ENCODE results near the gene KRT72.

DNA sequence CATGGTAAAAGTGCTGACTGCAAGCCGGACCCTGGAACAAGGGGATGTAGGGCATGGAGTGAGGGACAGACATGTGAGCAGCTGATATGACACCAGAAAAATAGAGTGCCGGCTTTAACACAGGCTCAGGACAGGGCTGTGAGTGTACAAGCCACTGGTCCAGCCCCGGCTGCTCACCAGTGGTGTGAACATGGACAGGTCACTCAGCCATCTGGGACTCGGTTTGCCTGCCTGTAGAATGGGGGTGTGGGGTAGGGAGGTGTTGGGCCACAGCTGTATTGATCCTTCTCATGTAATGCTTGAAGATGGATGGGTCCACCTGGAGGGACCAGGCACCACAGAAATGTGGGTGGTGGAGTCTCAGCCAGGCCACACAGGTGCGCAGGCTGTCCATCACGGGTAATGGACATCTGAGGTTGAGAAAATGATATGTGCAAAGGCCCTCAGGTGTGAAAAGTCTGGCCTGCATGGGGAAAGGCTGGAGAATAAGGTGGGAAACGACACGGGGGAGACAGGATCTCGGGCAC is 17.0 kb downstream of the KRT72 start:
- TF ChIP-seq POLR2AphosphoS5 (IDR thresholded peaks at IDR 0.05; ENCODE audit: low read depth, low read length) = no peak
- no peak for TF ChIP-seq SIN3A (IDR thresholded peaks at IDR 0.05; ENCODE audit: borderline replicate concordance, insufficient read depth, low read length)
- TF ChIP-seq, protein P1, sequence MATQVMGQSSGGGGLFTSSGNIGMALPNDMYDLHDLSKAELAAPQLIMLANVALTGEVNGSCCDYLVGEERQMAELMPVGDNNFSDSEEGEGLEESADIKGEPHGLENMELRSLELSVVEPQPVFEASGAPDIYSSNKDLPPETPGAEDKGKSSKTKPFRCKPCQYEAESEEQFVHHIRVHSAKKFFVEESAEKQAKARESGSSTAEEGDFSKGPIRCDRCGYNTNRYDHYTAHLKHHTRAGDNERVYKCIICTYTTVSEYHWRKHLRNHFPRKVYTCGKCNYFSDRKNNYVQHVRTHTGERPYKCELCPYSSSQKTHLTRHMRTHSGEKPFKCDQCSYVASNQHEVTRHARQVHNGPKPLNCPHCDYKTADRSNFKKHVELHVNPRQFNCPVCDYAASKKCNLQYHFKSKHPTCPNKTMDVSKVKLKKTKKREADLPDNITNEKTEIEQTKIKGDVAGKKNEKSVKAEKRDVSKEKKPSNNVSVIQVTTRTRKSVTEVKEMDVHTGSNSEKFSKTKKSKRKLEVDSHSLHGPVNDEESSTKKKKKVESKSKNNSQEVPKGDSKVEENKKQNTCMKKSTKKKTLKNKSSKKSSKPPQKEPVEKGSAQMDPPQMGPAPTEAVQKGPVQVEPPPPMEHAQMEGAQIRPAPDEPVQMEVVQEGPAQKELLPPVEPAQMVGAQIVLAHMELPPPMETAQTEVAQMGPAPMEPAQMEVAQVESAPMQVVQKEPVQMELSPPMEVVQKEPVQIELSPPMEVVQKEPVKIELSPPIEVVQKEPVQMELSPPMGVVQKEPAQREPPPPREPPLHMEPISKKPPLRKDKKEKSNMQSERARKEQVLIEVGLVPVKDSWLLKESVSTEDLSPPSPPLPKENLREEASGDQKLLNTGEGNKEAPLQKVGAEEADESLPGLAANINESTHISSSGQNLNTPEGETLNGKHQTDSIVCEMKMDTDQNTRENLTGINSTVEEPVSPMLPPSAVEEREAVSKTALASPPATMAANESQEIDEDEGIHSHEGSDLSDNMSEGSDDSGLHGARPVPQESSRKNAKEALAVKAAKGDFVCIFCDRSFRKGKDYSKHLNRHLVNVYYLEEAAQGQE (IDR thresholded peaks at IDR 0.05; ENCODE audit: insufficient read depth in 1 of 2, low read depth in 2 of 2, low read length in 2 of 2) = no peak
- TF ChIP-seq TAF1 (IDR thresholded peaks at IDR 0.05; ENCODE audit: borderline replicate concordance, insufficient read depth, low read length) = no peak
